ENCODE data around the gene PLA2G2F.

PLA2G2F gene

GRCh38 chr1:20164694-20165202 lies 25.6 kb downstream of the PLA2G2F start:
- no peaks in the 10 kb centered on the region for H3K36me3 ChIP-seq (ENCODE audit: control insufficient read depth in 2 of 2, insufficient read depth in 1 of 2, low read length in 2 of 2)
- H3K4me1 ChIP-seq (ENCODE audit: control insufficient read depth, insufficient read depth, low read length), result no peaks in the 10 kb centered on the region
- no peak overlapping the region for H3K4me3 ChIP-seq (ENCODE audit: low read depth, low read length)
- CTCF ChIA-PET, result interaction anchor here (1.0 to 2.8 kb wide), 5 partner anchors 11 to 63 kb away, joined by 4 to 9 read pairs (median 5); no protein-coding TSS in a partner anchor
- POLR2A ChIA-PET, result no interaction called here
- TF ChIP-seq ZNF560 (tag by site-specific recombination; IDR thresholded peaks at IDR 0.05; ENCODE audit: borderline replicate concordance), result no peak
- no peak for TF ChIP-seq PRDM1 (tag by site-specific recombination; IDR thresholded peaks at IDR 0.05)
- TF ChIP-seq ZBTB10 (tag by site-specific recombination; IDR thresholded peaks at IDR 0.05), result no peak
- no peak for TF ChIP-seq ZNF521 (tag by site-specific recombination; IDR thresholded peaks at IDR 0.05)
- no peak for TF ChIP-seq ZFP69B (tag by site-specific recombination; IDR thresholded peaks at IDR 0.05)
- TF ChIP-seq, protein P1, sequence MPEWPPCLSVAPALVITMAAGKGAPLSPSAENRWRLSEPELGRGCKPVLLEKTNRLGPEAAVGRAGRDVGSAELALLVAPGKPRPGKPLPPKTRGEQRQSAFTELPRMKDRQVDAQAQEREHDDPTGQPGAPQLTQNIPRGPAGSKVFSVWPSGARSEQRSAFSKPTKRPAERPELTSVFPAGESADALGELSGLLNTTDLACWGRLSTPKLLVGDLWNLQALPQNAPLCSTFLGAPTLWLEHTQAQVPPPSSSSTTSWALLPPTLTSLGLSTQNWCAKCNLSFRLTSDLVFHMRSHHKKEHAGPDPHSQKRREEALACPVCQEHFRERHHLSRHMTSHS (tag by site-specific recombination; IDR thresholded peaks at IDR 0.05), result no peak
- TF ChIP-seq ZNF544 (tag by site-specific recombination; IDR thresholded peaks at IDR 0.05), result no peak
- TF ChIP-seq, protein P2, sequence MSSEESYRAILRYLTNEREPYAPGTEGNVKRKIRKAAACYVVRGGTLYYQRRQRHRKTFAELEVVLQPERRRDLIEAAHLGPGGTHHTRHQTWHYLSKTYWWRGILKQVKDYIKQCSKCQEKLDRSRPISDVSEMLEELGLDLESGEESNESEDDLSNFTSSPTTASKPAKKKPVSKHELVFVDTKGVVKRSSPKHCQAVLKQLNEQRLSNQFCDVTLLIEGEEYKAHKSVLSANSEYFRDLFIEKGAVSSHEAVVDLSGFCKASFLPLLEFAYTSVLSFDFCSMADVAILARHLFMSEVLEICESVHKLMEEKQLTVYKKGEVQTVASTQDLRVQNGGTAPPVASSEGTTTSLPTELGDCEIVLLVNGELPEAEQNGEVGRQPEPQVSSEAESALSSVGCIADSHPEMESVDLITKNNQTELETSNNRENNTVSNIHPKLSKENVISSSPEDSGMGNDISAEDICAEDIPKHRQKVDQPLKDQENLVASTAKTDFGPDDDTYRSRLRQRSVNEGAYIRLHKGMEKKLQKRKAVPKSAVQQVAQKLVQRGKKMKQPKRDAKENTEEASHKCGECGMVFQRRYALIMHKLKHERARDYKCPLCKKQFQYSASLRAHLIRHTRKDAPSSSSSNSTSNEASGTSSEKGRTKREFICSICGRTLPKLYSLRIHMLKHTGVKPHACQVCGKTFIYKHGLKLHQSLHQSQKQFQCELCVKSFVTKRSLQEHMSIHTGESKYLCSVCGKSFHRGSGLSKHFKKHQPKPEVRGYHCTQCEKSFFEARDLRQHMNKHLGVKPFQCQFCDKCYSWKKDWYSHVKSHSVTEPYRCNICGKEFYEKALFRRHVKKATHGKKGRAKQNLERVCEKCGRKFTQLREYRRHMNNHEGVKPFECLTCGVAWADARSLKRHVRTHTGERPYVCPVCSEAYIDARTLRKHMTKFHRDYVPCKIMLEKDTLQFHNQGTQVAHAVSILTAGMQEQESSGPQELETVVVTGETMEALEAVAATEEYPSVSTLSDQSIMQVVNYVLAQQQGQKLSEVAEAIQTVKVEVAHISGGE (tag by site-specific recombination; conservative IDR thresholded peaks at IDR 0.05; ENCODE audit: low read depth), result no peak
- TF ChIP-seq, protein P3, sequence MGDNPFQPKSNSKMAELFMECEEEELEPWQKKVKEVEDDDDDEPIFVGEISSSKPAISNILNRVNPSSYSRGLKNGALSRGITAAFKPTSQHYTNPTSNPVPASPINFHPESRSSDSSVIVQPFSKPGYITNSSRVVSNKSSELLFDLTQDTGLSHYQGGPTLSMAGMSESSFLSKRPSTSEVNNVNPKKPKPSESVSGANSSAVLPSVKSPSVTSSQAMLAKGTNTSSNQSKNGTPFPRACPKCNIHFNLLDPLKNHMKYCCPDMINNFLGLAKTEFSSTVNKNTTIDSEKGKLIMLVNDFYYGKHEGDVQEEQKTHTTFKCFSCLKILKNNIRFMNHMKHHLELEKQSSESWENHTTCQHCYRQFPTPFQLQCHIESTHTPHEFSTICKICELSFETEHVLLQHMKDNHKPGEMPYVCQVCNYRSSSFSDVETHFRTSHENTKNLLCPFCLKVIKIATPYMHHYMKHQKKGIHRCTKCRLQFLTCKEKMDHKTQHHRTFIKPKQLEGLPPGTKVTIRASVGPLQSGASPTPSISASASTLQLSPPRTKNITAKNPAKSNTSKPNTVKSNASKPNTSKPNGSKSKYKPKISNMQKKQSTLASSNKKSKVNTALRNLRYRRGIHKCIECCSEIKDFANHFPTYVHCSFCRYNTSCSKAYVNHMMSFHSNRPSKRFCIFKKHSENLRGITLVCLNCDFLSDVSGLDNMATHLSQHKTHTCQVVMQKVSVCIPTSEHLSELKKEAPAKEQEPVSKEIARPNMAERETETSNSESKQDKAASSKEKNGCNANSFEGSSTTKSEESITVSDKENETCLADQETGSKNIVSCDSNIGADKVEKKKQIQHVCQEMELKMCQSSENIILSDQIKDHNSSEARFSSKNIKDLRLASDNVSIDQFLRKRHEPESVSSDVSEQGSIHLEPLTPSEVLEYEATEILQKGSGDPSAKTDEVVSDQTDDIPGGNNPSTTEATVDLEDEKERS (tag by site-specific recombination; IDR thresholded peaks at IDR 0.05), result no peak
- TF ChIP-seq, protein P4, sequence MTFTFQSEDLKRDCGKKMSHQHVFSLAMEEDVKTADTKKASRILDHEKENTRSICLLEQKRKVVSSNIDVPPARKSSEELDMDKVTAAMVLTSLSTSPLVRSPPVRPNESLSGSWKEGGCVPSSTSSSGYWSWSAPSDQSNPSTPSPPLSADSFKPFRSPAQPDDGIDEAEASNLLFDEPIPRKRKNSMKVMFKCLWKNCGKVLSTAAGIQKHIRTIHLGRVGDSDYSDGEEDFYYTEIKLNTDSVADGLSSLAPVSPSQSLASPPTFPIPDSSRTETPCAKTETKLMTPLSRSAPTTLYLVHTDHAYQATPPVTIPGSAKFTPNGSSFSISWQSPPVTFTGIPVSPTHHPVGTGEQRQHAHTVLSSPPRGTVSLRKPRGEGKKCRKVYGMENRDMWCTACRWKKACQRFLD (tag by site-specific recombination; IDR thresholded peaks at IDR 0.05), result no peak
- TF ChIP-seq KLF8 (tag by site-specific recombination; IDR thresholded peaks at IDR 0.05), result no peak
- no peak for TF ChIP-seq ELK4 (IDR thresholded peaks at IDR 0.05; ENCODE audit: borderline replicate concordance, low read depth, low read length)
- no peak for TF ChIP-seq ZNF677 (tag by site-specific recombination; IDR thresholded peaks at IDR 0.05)
- no peak for TF ChIP-seq ZNF792 (tag by site-specific recombination; IDR thresholded peaks at IDR 0.05)
- TF ChIP-seq ZNF664 (tag by site-specific recombination; IDR thresholded peaks at IDR 0.05), result no peak
- TF ChIP-seq KLF1 (tag by site-specific recombination; IDR thresholded peaks at IDR 0.05), result no peak
- TF ChIP-seq TCF7L2 (IDR thresholded peaks at IDR 0.05; ENCODE audit: borderline replicate concordance, low read depth, low read length), result no peak
- no peak for TF ChIP-seq ZNF2 (tag by site-specific recombination; IDR thresholded peaks at IDR 0.05)
- H3K9me3 ChIP-seq (ENCODE audit: control insufficient read depth, insufficient read depth, low read depth, low read length), result no peaks in the 10 kb centered on the region
- H3K27ac ChIP-seq (ENCODE audit: extremely low read depth, low read depth, low read length), result no peak overlapping the region

Data from HEK293 (cell line).